ENCODE measurements around the gene JAGN1. TPM values are rescaled to one million over a fixed set of nuclear protein-coding genes. Genes with fewer than 3 reads are reported as not detected.
"Not testable (repeated sequence)": the region's sequence is repeated elsewhere in the genome, so short reads cannot be mapped to it uniquely, and the experiment has no call there.

JAGN1 gene
- polyA plus RNA-seq, 1 of the 3 experiments (the other 2 are of a cell fraction), result 41.6 TPM

DNA sequence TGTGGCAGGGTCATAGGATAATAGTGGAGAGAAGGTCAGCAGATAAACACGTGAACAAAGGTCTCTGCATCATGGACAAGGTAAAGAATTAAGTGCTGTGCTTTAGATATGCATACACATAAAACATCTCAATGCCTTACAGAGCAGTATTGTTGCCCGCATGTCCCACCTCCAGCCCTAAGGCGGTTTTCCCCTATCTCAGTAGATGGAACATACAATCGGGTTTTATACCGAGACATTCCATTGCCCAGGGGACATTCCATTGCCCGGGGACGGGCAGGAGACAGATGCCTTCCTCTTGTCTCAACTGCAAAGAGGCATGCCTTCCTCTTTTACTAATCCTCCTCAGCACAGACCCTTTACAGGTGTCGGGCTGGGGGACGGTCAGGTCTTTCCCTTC lies 42.5 kb upstream of the JAGN1 start:
- CTCF ChIA-PET, result interaction anchor here (0.5 to 2.1 kb wide), 5 partner anchors 17 to 440 kb away, joined by 3 to 8 read pairs (median 5); partner anchors contain the start of gene CRELD1

GRCh38 chr3:9848860-9849259 lies 41.5 kb upstream of the JAGN1 start:
- 41% methylated on average over 4 of the region's 4 CpGs for WGBS (ENCODE audit: low lambda C conversion rate)
- TF ChIP-seq, protein P1, sequence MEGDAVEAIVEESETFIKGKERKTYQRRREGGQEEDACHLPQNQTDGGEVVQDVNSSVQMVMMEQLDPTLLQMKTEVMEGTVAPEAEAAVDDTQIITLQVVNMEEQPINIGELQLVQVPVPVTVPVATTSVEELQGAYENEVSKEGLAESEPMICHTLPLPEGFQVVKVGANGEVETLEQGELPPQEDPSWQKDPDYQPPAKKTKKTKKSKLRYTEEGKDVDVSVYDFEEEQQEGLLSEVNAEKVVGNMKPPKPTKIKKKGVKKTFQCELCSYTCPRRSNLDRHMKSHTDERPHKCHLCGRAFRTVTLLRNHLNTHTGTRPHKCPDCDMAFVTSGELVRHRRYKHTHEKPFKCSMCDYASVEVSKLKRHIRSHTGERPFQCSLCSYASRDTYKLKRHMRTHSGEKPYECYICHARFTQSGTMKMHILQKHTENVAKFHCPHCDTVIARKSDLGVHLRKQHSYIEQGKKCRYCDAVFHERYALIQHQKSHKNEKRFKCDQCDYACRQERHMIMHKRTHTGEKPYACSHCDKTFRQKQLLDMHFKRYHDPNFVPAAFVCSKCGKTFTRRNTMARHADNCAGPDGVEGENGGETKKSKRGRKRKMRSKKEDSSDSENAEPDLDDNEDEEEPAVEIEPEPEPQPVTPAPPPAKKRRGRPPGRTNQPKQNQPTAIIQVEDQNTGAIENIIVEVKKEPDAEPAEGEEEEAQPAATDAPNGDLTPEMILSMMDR (IDR thresholded peaks at IDR 0.05), result peak; percentile 74
- TF ChIP-seq RAD21 (IDR thresholded peaks at IDR 0.05; ENCODE audit: low read length), result peak; percentile 62
- TF ChIP-seq TCF12 (IDR thresholded peaks at IDR 0.05), result peak; percentile 32; the same call in 1 of the 2 replicates
- TF ChIP-seq, protein P2, sequence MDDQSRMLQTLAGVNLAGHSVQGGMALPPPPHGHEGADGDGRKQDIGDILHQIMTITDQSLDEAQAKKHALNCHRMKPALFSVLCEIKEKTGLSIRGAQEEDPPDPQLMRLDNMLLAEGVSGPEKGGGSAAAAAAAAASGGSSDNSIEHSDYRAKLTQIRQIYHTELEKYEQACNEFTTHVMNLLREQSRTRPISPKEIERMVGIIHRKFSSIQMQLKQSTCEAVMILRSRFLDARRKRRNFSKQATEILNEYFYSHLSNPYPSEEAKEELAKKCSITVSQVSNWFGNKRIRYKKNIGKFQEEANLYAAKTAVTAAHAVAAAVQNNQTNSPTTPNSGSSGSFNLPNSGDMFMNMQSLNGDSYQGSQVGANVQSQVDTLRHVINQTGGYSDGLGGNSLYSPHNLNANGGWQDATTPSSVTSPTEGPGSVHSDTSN (IDR thresholded peaks at IDR 0.05), result peak; percentile 9; the same call in 1 of the 2 replicates
- TF ChIP-seq SMC3 (IDR thresholded peaks at IDR 0.05; ENCODE audit: low read depth, low read length), result peak; percentile 46
- H3K27me3 ChIP-seq (ENCODE audit: insufficient read depth); H3F3A ChIP-seq (replicated peaks; ENCODE audit: insufficient read depth); DNase-seq; H3K9me3 ChIP-seq; H3K4me1 ChIP-seq (ENCODE audit: control insufficient read depth in 1 of 2, insufficient read depth in 2 of 2, low read depth in 1 of 2, low read length in 1 of 2); H3K79me2 ChIP-seq (ENCODE audit: insufficient read depth); H3K27ac ChIP-seq (ENCODE audit: low read depth in 2 of 2, low read length in 1 of 2); H3K9ac ChIP-seq; H3K4me2 ChIP-seq; H2AFZ ChIP-seq (ENCODE audit: low read depth); H3K9me2 ChIP-seq; H3K36me3 ChIP-seq (replicated peaks in 1 of 2; ENCODE audit: control insufficient read depth in 1 of 2, insufficient read depth in 2 of 2, low read length in 1 of 2); H4K20me1 ChIP-seq (ENCODE audit: insufficient read depth): not testable (repeated sequence)
- CTCF ChIA-PET, result interaction anchor here (0.6 to 2.1 kb wide), 12 partner anchors 14 to 439 kb away, joined by 3 to 8 read pairs (median 4); partner anchors contain the start of gene CRELD1
- H3K4me3 ChIP-seq (ENCODE audit: low read depth in 2 of 2, low read length in 1 of 2), result peak overlapping the region in 1 of 2 experiments; percentile 13; a peak in 1 of 4 replicates
- POLR2A ChIA-PET, result interaction anchor here (0.6 to 1.2 kb wide), 2 partner anchors 43 to 65 kb away, joined by 3 read pairs; no protein-coding TSS in a partner anchor

More for the DNA sequence above, 42.5 kb upstream of the JAGN1 start:
- H3K27ac ChIP-seq (ENCODE audit: low read depth in 2 of 2, low read length in 1 of 2); H3F3A ChIP-seq (replicated peaks; ENCODE audit: insufficient read depth); H2AFZ ChIP-seq (ENCODE audit: low read depth); POLR2A ChIA-PET; H3K4me2 ChIP-seq; H3K36me3 ChIP-seq (replicated peaks in 1 of 2; ENCODE audit: control insufficient read depth in 1 of 2, insufficient read depth in 2 of 2, low read length in 1 of 2); H3K4me3 ChIP-seq (ENCODE audit: low read depth in 2 of 2, low read length in 1 of 2); H3K79me2 ChIP-seq (ENCODE audit: insufficient read depth); H3K27me3 ChIP-seq (ENCODE audit: insufficient read depth); DNase-seq; H3K9ac ChIP-seq; H3K9me2 ChIP-seq; H3K4me1 ChIP-seq (ENCODE audit: control insufficient read depth in 1 of 2, insufficient read depth in 2 of 2, low read depth in 1 of 2, low read length in 1 of 2); H3K9me3 ChIP-seq; H4K20me1 ChIP-seq (ENCODE audit: insufficient read depth): not testable (repeated sequence)
- 58% methylated on average over 7 of the region's 9 CpGs for WGBS (ENCODE audit: low lambda C conversion rate)

DNA sequence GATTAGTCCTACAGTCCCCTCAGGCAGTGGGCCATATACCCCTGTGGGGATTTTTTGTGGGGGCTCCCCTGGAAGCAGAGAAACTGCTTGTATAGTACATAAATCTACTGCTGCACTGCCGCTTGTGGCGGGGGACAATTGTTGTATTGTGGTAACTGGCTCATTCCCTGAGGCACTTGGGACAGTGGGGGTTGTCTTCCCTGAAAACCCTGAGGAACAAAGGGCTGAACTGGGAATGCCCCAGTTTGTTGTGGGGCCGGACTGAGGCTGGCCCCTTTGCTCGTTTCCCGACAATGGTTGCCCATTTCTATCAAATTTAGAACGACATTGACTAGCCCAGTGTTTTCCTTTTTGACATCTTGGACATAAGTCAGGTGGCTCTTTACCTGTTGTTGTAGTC lies 39.0 kb upstream of the JAGN1 start:
- POLR2A ChIA-PET; H3K79me2 ChIP-seq (ENCODE audit: insufficient read depth); H2AFZ ChIP-seq (ENCODE audit: low read depth); H3K4me2 ChIP-seq; DNase-seq; H3F3A ChIP-seq (replicated peaks; ENCODE audit: insufficient read depth); H3K9me2 ChIP-seq; H3K9me3 ChIP-seq; H3K4me1 ChIP-seq (ENCODE audit: control insufficient read depth in 1 of 2, insufficient read depth in 2 of 2, low read depth in 1 of 2, low read length in 1 of 2); H3K36me3 ChIP-seq (replicated peaks in 1 of 2; ENCODE audit: control insufficient read depth in 1 of 2, insufficient read depth in 2 of 2, low read length in 1 of 2); H3K27me3 ChIP-seq (ENCODE audit: insufficient read depth); H3K27ac ChIP-seq (ENCODE audit: low read depth in 2 of 2, low read length in 1 of 2); H3K4me3 ChIP-seq (ENCODE audit: low read depth in 2 of 2, low read length in 1 of 2); H4K20me1 ChIP-seq (ENCODE audit: insufficient read depth); H3K9ac ChIP-seq; CTCF ChIA-PET: not testable (repeated sequence)
- 79% methylated on average over 6 of the region's 6 CpGs for WGBS (ENCODE audit: low lambda C conversion rate)

DNA sequence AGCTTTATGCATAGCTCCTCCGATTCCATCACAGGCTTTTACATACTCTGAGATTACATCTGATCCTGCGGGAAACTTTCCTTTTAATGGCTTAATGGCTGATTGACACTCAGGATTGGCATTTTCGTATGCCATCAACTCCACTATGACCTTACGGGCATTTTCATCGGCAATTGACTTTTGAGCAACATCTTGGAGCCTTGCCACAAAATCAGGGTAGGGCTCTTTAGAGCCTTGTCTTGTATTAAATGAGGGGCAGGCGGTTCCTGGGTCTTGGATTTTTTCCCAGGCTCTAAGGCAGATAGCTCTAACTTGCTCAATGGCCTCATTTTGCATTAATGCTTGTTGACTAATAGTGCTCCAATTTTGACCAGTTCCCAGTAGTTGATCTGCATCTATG lies 38.5 kb upstream of the JAGN1 start:
- H3K9me3 ChIP-seq; H3K9me2 ChIP-seq; H3K9ac ChIP-seq; H3K4me2 ChIP-seq; H3K36me3 ChIP-seq (replicated peaks in 1 of 2; ENCODE audit: control insufficient read depth in 1 of 2, insufficient read depth in 2 of 2, low read length in 1 of 2); H2AFZ ChIP-seq (ENCODE audit: low read depth); H3K79me2 ChIP-seq (ENCODE audit: insufficient read depth); DNase-seq; H3K4me3 ChIP-seq (ENCODE audit: low read depth in 2 of 2, low read length in 1 of 2); H3F3A ChIP-seq (replicated peaks; ENCODE audit: insufficient read depth); POLR2A ChIA-PET; H3K27me3 ChIP-seq (ENCODE audit: insufficient read depth); H4K20me1 ChIP-seq (ENCODE audit: insufficient read depth); H3K27ac ChIP-seq (ENCODE audit: low read depth in 2 of 2, low read length in 1 of 2); CTCF ChIA-PET; H3K4me1 ChIP-seq (ENCODE audit: control insufficient read depth in 1 of 2, insufficient read depth in 2 of 2, low read depth in 1 of 2, low read length in 1 of 2): not testable (repeated sequence)
- 36% methylated on average over 6 of the region's 6 CpGs for WGBS (ENCODE audit: low lambda C conversion rate)
